ENCODE measurements around the gene LDB3. TPM values are rescaled to one million over a fixed set of nuclear protein-coding genes. Genes with fewer than 3 reads are reported as not detected.

LDB3 gene
- total RNA-seq, 2 experiments from 2014 or later: 0.06 to 0.20 TPM

DNA sequence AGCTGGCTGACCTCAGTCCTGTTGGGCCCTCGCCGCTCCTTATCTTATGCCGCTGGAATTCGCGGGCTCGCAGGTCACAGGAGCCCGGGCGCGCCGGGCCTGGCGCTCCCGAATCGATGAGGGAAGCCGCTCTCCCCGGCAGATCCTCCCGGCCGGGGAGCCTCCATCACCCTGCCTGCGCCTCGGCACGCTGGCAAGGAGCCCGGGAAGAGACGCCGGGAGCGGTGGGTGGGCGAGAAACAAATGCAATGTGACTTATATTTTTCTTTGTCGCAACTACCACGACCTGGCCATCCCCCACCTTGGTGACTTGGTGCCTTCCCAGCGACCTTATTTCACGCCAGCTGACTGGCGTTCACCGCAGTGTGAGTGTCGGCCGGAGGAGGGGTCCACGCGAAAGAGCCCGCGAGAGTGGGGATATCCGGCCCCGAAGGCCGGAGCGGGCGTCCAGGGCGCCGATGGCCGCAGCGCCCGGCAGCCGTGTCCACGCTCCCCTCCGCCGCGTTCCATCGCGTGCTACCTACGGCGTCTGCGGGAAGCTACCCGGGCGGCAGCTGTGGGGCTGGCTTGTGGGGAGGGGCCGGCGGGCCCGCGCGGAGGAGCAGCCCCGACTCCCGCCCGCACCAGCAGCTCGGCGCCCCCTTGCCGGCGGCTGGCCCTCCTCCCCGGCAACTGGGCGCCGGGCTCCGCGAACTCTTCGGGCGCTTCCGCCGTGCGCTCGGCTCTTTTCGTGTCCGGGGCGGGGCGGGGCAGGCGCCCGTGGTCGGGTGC is 87.6 kb downstream of the LDB3 start:
- peak overlapping the region; percentile 78 for H3K4me3 Mint-ChIP-seq
- peak overlapping the region; percentile 67 for H3K27ac Mint-ChIP-seq
- no peaks in the 10 kb centered on the region for H3K9me3 Mint-ChIP-seq
- peak; percentile 92 for DNase-seq
- no peaks in the 10 kb centered on the region for H3K36me3 Mint-ChIP-seq
- H3K4me1 Mint-ChIP-seq: peaks cover 38% of the 10 kb centered on the region
- H3K27me3 Mint-ChIP-seq: peaks cover 29% of the 10 kb centered on the region

DNA sequence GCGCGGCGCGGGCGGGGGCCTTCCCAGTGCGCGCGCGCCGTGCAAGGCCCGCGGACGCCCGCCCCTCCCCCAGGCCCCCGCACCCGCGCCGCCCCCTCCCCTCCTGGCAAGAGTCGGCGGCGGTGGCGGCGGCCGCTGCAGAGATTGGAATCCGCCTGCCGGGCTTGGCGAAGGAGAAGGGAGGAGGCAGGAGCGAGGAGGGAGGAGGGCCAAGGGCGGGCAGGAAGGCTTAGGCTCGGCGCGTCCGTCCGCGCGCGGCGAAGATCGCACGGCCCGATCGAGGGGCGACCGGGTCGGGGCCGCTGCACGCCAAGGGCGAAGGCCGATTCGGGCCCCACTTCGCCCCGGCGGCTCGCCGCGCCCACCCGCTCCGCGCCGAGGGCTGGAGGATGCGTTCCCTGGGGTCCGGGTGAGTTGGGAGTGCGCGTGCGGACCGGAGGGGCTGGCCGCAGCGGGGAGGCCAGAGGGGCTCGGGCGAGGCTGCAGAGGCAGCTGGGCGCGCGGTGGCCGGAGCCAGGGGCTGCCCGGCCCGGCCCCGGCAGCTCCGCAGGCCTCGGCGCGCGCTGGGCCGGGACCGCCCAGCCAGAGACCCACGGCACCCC is 88.3 kb downstream of the LDB3 start, which contains the start of gene BMPR1A:
Gene BMPR1A, plus strand, starts transcription at position 109 of the 602 bp plus-strand sequence. CDS start 119,400 bp downstream, outside the sequence.
- Mint-ChIP-seq H3K36me3 (no peaks in the 10 kb centered on the region), H3K27me3 (peaks cover 34% of the 10 kb centered on the region), H3K9me3 (no peaks in the 10 kb centered on the region), H3K4me1 (peaks cover 38% of the 10 kb centered on the region), H3K27ac (peak within 1 kb of the TSS; percentile 72), H3K4me3 (peak within 1 kb of the TSS; percentile 85)
- DNase-seq: no peak

DNA sequence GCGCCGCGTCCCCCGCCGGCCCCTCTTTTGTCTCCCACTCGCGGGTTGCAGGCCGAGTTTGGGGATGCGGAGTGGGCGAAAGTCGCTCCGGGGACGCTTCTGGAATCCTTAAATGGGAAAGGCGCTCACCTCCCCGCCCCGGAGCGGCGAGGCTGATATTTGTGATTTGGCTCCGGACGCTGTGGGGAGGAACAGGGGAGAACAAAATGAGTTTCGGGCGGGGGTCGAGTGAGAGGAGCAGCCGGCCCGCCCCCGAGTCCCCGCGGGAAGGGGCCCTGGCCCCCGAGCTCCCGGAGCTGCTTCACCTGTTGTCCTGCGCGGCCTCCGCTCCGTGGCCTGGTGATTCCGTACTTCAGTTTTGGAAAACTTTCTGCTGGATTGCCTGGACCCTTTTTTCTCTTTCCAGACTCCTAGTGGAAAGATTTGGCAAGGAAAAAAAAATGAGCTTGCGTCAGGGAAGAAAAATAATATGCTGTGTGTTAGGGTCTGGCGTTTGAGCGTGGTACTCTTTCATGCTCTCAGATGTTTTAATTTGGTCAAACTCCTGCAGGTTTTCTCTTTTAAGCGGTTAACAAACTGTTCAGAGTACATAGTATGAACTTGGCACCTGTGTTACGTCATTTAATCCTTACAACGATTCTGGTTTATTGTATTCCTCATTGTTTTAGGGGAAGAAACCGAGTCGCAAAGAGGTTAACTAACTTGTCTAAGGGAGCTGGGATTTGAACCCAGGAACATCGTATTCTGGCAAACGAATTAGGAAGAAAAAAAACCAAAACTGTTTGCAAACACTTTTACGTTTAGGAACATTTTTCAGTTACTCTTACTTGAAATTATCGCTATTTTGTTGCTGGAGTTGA is 89.0 kb downstream of the LDB3 start:
- H3K4me1 Mint-ChIP-seq: peaks cover 38% of the 10 kb centered on the region
- H3K4me3 Mint-ChIP-seq: peak overlapping the region; percentile 85
- no peaks in the 10 kb centered on the region for H3K36me3 Mint-ChIP-seq
- H3K9me3 Mint-ChIP-seq: no peaks in the 10 kb centered on the region
- DNase-seq: peak; percentile 17
- H3K27me3 Mint-ChIP-seq: peaks cover 35% of the 10 kb centered on the region
- H3K27ac Mint-ChIP-seq: peak overlapping the region; percentile 72

DNA sequence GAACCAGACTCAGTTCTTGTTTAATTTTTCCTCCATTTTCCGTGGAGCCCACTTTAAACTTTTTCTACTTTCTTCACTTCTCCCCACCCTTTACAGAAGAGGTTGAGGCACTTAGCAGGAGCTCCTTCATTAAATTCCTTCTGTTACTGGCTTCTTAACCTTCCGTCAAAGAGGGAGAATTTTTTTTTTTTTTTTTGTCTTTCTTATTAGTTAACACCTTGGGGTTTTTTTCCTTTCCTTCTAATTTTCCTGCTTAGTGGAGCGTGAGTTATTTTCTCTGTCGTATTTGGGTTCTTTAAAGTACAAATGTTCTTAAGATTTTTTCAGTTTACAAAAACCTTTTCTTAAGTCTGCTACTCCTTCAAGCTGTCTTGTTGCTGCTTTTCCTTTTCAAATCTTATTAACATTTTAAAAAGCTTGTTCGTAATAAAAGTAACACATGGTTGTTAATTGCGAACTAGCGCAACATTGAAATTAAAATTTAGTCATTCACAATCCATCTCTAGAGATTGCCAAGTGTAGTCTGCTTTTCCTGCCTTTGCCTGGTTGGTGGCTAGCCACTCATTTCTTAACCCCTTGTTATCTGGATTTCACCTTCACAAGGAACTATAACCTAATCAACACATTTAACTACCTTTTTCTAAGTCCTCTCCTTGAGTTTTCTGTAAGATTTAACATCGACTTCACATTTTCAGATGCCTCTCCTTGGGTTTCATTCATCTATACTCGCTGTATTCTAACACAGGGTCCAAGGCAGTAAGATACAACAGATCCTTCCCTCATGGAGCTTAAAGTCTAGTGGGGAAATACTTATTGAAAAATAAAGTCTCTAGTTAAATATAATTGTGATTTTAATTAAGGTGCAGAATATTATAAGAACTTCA is 90.1 kb downstream of the LDB3 start:
- Mint-ChIP-seq H3K36me3 (no peaks in the 10 kb centered on the region), H3K4me1 (peaks cover 29% of the 10 kb centered on the region), H3K9me3 (no peaks in the 10 kb centered on the region), H3K4me3 (peak overlapping the region; percentile 85), H3K27ac (no peak overlapping the region), H3K27me3 (peaks cover 39% of the 10 kb centered on the region)
- no peak for DNase-seq

DNA sequence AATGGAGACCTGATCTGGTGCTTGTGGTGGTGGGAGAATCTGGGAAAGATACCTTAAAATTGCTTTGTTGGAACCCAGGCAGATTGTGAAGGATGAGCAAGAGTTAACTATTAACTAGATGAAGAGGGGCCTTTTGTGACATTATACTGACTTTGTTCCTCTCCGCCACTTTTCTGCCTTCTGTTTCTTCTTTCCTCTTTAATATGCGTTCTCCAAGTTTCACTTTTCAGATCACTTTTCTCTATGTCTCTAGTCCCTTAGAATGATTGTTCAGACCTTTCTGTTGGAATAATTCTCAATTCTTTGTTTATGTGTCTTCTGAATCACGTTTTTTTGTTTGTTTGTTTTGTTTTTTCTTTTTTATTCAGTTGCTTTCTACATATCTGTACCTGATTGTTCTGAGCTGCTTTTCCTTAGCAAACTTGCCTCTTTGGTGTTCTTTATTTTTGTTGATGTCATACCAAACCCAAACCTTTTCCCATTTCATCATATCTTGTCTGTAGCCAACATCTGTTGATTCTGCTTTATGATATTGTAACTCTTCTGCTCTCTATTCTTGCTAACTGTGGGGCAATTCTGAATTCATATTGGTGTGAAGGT is 90.9 kb downstream of the LDB3 start:
- Mint-ChIP-seq H3K27me3 (peaks cover 39% of the 10 kb centered on the region), H3K36me3 (no peaks in the 10 kb centered on the region), H3K4me3 (no peak overlapping the region), H3K27ac (no peak overlapping the region), H3K4me1 (peaks cover 29% of the 10 kb centered on the region), H3K9me3 (no peaks in the 10 kb centered on the region)
- DNase-seq: no peak

DNA sequence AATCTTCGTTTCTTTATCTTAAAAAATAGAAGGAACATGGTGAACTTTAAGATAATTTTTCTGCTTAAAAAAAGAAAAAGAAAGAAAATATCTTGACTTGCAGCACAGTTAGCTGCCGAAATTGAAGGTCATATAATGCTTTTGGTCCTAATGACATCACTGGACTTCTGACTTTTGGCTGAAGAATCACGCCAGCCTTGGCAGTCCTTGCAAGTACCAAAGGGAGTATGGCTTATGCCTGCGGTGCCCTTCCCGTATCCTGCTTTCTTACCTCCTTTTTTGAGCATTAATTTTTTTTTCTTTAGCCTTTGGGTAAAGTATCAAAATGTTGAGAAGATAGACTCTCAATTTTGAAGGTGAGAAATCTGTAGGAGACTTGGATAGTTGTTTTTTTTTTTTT is 95.1 kb downstream of the LDB3 start:
- H3K9me3 Mint-ChIP-seq: no peaks in the 10 kb centered on the region
- no peak overlapping the region for H3K27ac Mint-ChIP-seq
- peaks cover 12% of the 10 kb centered on the region for H3K4me1 Mint-ChIP-seq
- H3K27me3 Mint-ChIP-seq: peaks cover 39% of the 10 kb centered on the region
- no peak overlapping the region for H3K4me3 Mint-ChIP-seq
- no peak for DNase-seq
- no peaks in the 10 kb centered on the region for H3K36me3 Mint-ChIP-seq

DNA sequence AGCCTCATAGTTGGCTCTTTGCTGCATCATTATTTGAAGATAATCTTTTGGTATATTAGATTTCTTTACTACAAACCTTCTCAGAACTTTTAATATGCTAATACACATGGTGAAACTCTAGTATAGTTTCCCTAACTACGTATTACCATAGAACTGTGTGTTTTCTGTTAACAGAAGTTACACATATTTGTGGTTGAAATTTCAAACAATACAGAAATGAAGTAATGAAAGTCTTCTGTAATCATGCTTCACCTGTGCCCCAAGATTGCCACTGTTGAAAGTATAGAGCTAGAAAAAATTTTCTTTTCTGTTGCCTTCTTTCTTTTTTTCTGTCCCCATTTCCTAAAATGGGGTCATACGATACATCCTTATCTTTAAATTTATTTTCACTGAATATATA is 97.2 kb downstream of the LDB3 start:
- no peaks in the 10 kb centered on the region for H3K9me3 Mint-ChIP-seq
- H3K4me3 Mint-ChIP-seq: no peak overlapping the region
- no peak overlapping the region for H3K27ac Mint-ChIP-seq
- H3K36me3 Mint-ChIP-seq: no peaks in the 10 kb centered on the region
- no peak for DNase-seq
- H3K27me3 Mint-ChIP-seq: peaks cover 22% of the 10 kb centered on the region
- H3K4me1 Mint-ChIP-seq: peaks cover 2% of the 10 kb centered on the region

DNA sequence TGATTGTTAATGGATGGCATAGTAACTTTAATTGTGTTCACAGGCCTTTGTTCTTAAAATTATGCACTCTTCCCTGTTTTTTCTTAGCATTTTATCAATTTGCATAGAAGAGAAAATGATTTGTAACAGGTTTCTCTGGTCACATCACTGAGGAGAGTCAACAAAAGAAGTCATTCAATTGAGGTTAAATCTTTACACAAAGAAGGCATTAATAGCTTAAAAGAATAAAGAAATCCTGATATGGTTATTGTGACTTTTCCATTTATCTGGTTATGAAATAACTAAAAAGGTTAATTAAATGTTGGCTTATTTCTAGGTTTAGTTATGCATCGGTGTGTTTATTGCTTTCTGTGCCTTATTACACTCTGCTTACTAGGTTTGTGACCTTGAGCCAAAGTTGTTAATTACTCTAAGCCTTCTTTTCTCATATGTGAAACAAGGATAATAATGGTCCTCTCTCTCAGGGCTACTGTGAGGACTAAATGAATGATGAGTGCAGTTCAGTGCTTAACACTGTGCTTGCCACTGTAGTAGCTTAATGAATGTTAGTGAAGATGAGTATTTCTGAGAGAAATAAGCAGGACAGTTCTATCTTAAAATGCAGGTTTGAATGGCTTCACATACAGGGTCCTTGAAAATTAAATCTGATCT is 100.2 kb downstream of the LDB3 start:
- no peaks in the 10 kb centered on the region for H3K9me3 Mint-ChIP-seq
- H3K27ac Mint-ChIP-seq: no peak overlapping the region
- H3K4me3 Mint-ChIP-seq: no peak overlapping the region
- H3K36me3 Mint-ChIP-seq: no peaks in the 10 kb centered on the region
- H3K4me1 Mint-ChIP-seq: peaks cover 2% of the 10 kb centered on the region
- no peak for DNase-seq
- peaks cover 16% of the 10 kb centered on the region for H3K27me3 Mint-ChIP-seq

DNA sequence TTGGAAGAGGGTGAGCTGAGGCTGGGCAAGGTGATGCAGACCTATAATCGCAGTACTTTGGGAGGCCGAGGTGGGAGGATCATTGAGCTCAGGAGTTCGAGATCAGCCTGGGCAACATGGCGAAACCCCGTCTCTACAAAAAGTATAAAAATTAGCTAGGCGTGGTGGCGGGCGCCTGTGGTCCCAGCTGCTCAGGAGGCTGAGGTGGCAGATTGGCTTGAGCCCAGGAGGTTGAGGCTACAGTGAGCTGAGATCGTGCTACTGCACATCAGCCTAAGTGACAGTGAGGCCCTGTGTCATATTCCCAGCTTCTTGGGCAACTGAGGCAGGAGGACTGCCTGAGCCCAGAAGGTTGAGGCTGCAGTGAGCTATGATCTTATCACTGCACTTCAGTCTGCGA is 101.7 kb downstream of the LDB3 start:
- Mint-ChIP-seq H3K4me3 (no peak overlapping the region), H3K36me3 (no peaks in the 10 kb centered on the region), H3K27me3 (peaks cover 12% of the 10 kb centered on the region), H3K27ac (no peak overlapping the region), H3K9me3 (no peaks in the 10 kb centered on the region), H3K4me1 (peaks cover 2% of the 10 kb centered on the region)
- DNase-seq: no peak

DNA sequence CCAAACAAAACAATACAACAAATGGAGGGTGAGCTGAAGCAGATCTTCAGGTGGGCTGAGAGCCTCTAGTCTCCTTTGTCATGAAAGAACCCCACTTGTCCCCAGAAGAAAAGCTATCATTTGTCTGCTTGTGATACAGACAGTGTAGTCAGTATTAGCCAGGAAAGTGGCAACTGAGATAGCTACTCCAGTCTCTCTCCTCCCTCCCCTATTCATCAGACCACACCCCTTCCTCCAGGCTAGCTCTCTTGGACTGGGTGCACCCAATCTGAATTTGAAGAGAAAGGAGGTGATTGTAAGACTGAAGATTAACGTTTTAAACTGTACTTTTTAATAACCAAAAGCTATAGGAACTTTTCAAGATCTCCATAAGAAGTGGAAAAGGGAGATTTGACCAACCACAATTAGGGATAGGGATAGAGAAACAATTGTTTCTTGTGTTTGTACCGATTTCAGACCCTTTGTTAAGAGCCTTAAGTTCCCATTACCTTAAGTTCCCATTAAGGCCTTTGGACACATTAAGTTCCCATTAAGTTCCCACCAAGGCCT is 102.2 kb downstream of the LDB3 start:
- H3K4me1 Mint-ChIP-seq: peaks cover 2% of the 10 kb centered on the region
- H3K4me3 Mint-ChIP-seq: no peak overlapping the region

DNA sequence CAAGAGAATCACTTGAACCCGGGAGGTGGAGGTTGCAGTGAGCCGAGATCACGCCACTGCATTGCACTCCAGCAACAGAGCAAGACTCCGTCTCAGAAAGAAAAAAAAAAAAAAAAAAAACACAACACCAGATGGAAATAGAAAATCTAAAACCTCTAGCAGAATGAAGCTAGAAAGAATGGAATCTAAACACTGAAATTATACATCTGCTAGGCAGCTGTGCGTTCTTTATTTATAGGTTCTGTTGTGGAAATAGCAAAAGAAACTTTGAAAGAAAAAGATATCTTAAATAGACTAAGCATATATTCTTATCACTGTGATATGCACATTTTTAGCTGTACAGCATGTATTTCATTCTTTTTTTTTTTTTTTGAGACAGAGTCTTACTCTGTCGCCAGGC is 105.2 kb downstream of the LDB3 start:
- H3K4me3 Mint-ChIP-seq: no peak overlapping the region
- no peak overlapping the region for H3K27ac Mint-ChIP-seq
- H3K9me3 Mint-ChIP-seq: no peaks in the 10 kb centered on the region
- no peaks in the 10 kb centered on the region for H3K36me3 Mint-ChIP-seq
- peaks cover 4% of the 10 kb centered on the region for H3K27me3 Mint-ChIP-seq
- peaks cover 2% of the 10 kb centered on the region for H3K4me1 Mint-ChIP-seq
- DNase-seq: no peak

More for the DNA sequence above, 102.2 kb downstream of the LDB3 start:
- Mint-ChIP-seq H3K9me3 (no peaks in the 10 kb centered on the region), H3K27me3 (peaks cover 12% of the 10 kb centered on the region), H3K36me3 (no peaks in the 10 kb centered on the region), H3K27ac (no peak overlapping the region)
- no peak for DNase-seq

DNA sequence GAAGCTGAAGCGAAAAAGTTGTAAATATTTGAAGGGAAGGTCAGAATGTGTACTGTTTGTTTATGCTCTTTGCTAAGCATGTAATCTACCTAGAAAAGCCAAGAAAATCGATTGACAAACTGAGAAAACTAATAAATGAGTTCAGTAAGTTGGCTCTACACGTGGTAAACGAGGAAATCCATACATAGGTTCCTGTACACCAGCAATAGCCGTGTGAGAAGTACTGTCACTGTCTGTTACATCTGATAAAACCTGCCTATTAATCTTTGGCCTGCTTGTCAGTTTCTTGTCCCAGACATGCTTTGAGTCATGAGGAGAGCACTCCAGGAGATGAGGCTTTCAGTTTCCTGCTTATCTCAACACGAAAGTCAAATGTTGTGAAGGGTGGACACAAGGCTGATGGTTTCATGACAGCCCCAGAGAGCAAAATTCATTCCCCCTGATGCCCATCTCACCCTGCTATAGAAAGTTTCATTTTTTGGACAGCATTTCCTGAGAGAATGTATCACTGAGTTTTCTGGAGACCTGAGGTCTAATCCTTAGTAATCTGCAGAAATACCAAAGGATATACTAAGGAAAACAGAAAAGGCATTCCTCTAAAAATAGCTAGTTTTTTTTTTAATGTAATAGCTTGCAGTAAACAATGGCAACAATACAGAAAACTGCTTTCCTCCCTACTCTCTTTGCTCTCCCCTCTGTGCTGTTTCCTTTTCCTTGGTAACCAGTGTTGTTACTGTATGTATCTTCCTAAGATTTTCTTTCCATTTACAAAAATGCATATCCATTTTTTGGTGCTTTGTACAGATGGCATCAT is 107.0 kb downstream of the LDB3 start:
- Mint-ChIP-seq H3K27ac (no peak overlapping the region), H3K27me3 (peaks cover 4% of the 10 kb centered on the region), H3K36me3 (peaks cover 2% of the 10 kb centered on the region), H3K4me3 (no peak overlapping the region), H3K9me3 (peaks cover 1% of the 10 kb centered on the region), H3K4me1 (peaks cover under 1% of the 10 kb centered on the region)
- no peak for DNase-seq

DNA sequence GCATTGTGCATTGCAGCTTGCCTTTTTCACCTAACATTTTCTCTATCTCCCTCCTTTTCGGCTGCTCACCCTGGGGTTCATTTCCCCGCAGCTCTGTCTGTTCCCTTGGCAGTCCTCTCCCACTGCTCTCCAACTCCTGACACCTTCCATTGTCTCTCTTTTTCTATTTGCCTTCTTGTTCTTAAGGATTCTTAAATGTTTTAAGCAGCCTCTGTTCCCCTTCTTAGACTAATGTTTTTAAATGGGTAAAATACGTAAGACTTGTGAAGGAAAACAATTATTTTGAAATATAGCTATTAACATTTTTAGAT is 107.5 kb downstream of the LDB3 start:
- peaks cover 2% of the 10 kb centered on the region for H3K36me3 Mint-ChIP-seq
- peaks cover 1% of the 10 kb centered on the region for H3K9me3 Mint-ChIP-seq
- peaks cover 4% of the 10 kb centered on the region for H3K27me3 Mint-ChIP-seq
- H3K4me1 Mint-ChIP-seq: no peaks in the 10 kb centered on the region
- no peak overlapping the region for H3K4me3 Mint-ChIP-seq
- no peak for DNase-seq
- no peak overlapping the region for H3K27ac Mint-ChIP-seq
